Keratinocyte (primary cell): ENCODE measurements around the gene RAB3IL1. TPM values are rescaled to one million over a fixed set of nuclear protein-coding genes. Genes with fewer than 3 reads are reported as not detected.

Experiments
- DNase-seq: peaks from one replicate; pipeline ENCODE4 v3.0.0-alpha.2; 2011; ENCODE audit warnings: low read depth, missing footprints, low spot score
- FAIRE-seq: peaks from 2 replicates; lab custom pipeline; 2011; peaks lifted over from hg19 to GRCh38; lab: Jason Lieb, UNC
- H2AFZ ChIP-seq: 2 replicates; pipeline ENCODE4 v1.6.0; 2012; ENCODE audit warnings: low read length, control low read depth, inconsistent platforms; ENCODE audit not compliant: control insufficient read depth
- H3K27ac ChIP-seq: 2 replicates; pipeline ENCODE4 v1.5.1; 2011; ENCODE audit warnings: low read length; ENCODE audit not compliant: control insufficient read depth, insufficient read depth
- H3K27me3 ChIP-seq: 3 replicates; pipeline ENCODE4 v1.6.0; 2011; ENCODE audit warnings: low read length; ENCODE audit not compliant: control insufficient read depth, insufficient read depth; ENCODE audit errors: extremely low read depth
- H3K36me3 ChIP-seq, 2 experiments: 2 replicates in 1 of 2; 3 replicates in 1 of 2; pipeline ENCODE4 v1.5.1; 2011; ENCODE audit warnings: low read length in 2 of 2, mild to moderate bottlenecking in 1 of 2; ENCODE audit not compliant: control insufficient read depth in 2 of 2, insufficient read depth in 2 of 2; ENCODE audit errors: extremely low read depth in 1 of 2
- H3K4me1 ChIP-seq: 3 replicates; pipeline ENCODE4 v1.5.1; 2011; ENCODE audit warnings: low read length; ENCODE audit not compliant: control insufficient read depth, insufficient read depth; ENCODE audit errors: extremely low read depth
- H3K4me2 ChIP-seq: 3 replicates; pipeline ENCODE4 v1.6.0; 2011; ENCODE audit warnings: low read depth, low read length; ENCODE audit not compliant: control insufficient read depth, insufficient read depth; ENCODE audit errors: extremely low read depth
- H3K4me3 ChIP-seq, 3 experiments: fragments of 200-600 bp in 1 of 3; sonication (generic) in 1 of 3; 2 replicates in 2 of 3; 3 replicates in 1 of 3; pipeline ENCODE4 v1.5.1; 2011 to 2016; ENCODE audit warnings: low read length in 3 of 3, mild to moderate bottlenecking in 3 of 3, control low read depth in 2 of 3, inconsistent platforms in 1 of 3, low read depth in 1 of 3, mixed read lengths in 1 of 3, mixed run types in 1 of 3, moderate library complexity in 1 of 3; ENCODE audit not compliant: control insufficient read depth in 2 of 3, insufficient read depth in 2 of 3; ENCODE audit errors: extremely low read depth in 1 of 3
- H3K79me2 ChIP-seq: 2 replicates; pipeline ENCODE4 v1.6.0; 2012; ENCODE audit warnings: low read length; ENCODE audit not compliant: control insufficient read depth, insufficient read depth
- H3K9ac ChIP-seq: 3 replicates; pipeline ENCODE4 v1.6.0; 2011; ENCODE audit warnings: low read length; ENCODE audit not compliant: control insufficient read depth, insufficient read depth; ENCODE audit errors: extremely low read depth
- H3K9me1 ChIP-seq: 3 replicates; pipeline ENCODE4 v1.6.0; 2011; ENCODE audit warnings: low read length; ENCODE audit not compliant: control insufficient read depth, insufficient read depth; ENCODE audit errors: extremely low read depth
- H3K9me3 ChIP-seq: 2 replicates; pipeline ENCODE4 v1.5.1; 2012; ENCODE audit warnings: low read depth, low read length; ENCODE audit not compliant: control insufficient read depth
- H4K20me1 ChIP-seq: 3 replicates; pipeline ENCODE4 v1.6.0; 2011; ENCODE audit warnings: low read length; ENCODE audit not compliant: control insufficient read depth, insufficient read depth; ENCODE audit errors: extremely low read depth
- CTCF ChIP-seq, 3 experiments: IDR thresholded peaks in 1 of 3; conservative IDR thresholded peaks in 1 of 3; optimal IDR thresholded peaks in 1 of 3; 2 replicates in 2 of 3; 3 replicates in 1 of 3; pipeline versions ENCODE3 to v1.5.1; 2011; ENCODE audit warnings: low read length in 3 of 3, mild to moderate bottlenecking in 3 of 3, moderate library complexity in 2 of 3, control low read depth in 1 of 3, inconsistent platforms in 1 of 3; ENCODE audit not compliant: insufficient read depth in 2 of 3; ENCODE audit errors: extremely low read depth in 1 of 3
- EZH2 ChIP-seq: IDR thresholded peaks from one replicate; pipeline ENCODE4 v1.6.1; 2012; ENCODE audit warnings: inconsistent platforms, mild to moderate bottlenecking, low read length, moderate library complexity
- dilution Hi-C: fragments of 300-500 bp; cut with MboI; formaldehyde crosslinking; loops from one replicate; pipeline ENCODE4 v1.7.0; 2020; ENCODE audit warnings: low sequenced_read_pairs; ENCODE audit not compliant: extremely low pct_ligation_motif_present
- polyA plus RNA-seq, 5 experiments: library from polyadenylated mRNA; depleted of rRNA in 3 of 5; stranded (reverse) in 3 of 5; stranded (forward) in 1 of 5; unstranded in 1 of 5; fragments of >200 nt; gene quantifications; 1 replicate in 1 of 5; 2 replicates in 3 of 5; 3 replicates in 1 of 5; pipeline versions ENCODE4 v1.2.1 to v1.2.3, GENCODE V29; 2011 to 2012; ENCODE audit warnings: missing spikeins in 2 of 5, low read depth in 1 of 5, low replicate concordance in 1 of 5

RAB3IL1 gene
- polyA plus RNA-seq, 1 donor (not counting 4 experiments of a cell fraction or from before 2014, with no cell fraction given): 0.31 TPM

GRCh38 chr11:61880031-61880430 lies 37.3 kb downstream of the RAB3IL1 start:
- Histone ChIP-seq H3K9me1 (no peaks in the 10 kb centered on the region), H3K79me2 (no peaks in the 10 kb centered on the region), H3K4me3 (no peak overlapping the region), H3K27ac (no peak overlapping the region), H3K36me3 (peaks cover 0 to 10% of the 10 kb centered on the region in 2 experiments), H2AFZ (no peak overlapping the region), H3K4me2 (no peak overlapping the region), H3K27me3 (peaks cover 3% of the 10 kb centered on the region), H3K9ac (no peak overlapping the region), H3K4me1 (no peaks in the 10 kb centered on the region), H4K20me1 (no peaks in the 10 kb centered on the region), H3K9me3 (no peaks in the 10 kb centered on the region)
- DNase-seq: no peak
- no peak for FAIRE-seq
- dilution Hi-C loops: no loop called here
- TF ChIP-seq EZH2: no peak
- TF ChIP-seq CTCF (optimal IDR thresholded peaks at IDR 0.05 in 1 of 3, IDR thresholded peaks at IDR 0.05 in 1 of 3, conservative IDR thresholded peaks at IDR 0.05 in 1 of 3; ENCODE audit: extremely low read depth in 1 of 3, insufficient read depth in 2 of 3, low read length in 3 of 3): no peak

GRCh38 chr11:61879152-61879551 lies 38.2 kb downstream of the RAB3IL1 start:
- peaks cover 6% of the 10 kb centered on the region for H3K27me3 ChIP-seq
- no peaks in the 10 kb centered on the region for H3K79me2 ChIP-seq
- no peak overlapping the region for H3K4me2 ChIP-seq
- no peak overlapping the region for H3K27ac ChIP-seq
- peaks cover 0 to 10% of the 10 kb centered on the region in 2 experiments for H3K36me3 ChIP-seq
- H3K4me3 ChIP-seq: no peak overlapping the region
- H2AFZ ChIP-seq: no peak overlapping the region
- H4K20me1 ChIP-seq: no peaks in the 10 kb centered on the region
- no peak for DNase-seq
- TF ChIP-seq EZH2 (no peak), CTCF (optimal IDR thresholded peaks at IDR 0.05 in 1 of 3, IDR thresholded peaks at IDR 0.05 in 1 of 3, conservative IDR thresholded peaks at IDR 0.05 in 1 of 3; ENCODE audit: extremely low read depth in 1 of 3, insufficient read depth in 2 of 3, low read length in 3 of 3) (no peak)
- H3K9ac ChIP-seq: no peak overlapping the region
- H3K9me1 ChIP-seq: no peaks in the 10 kb centered on the region
- no peaks in the 10 kb centered on the region for H3K4me1 ChIP-seq
- no peaks in the 10 kb centered on the region for H3K9me3 ChIP-seq
- FAIRE-seq: no peak
- dilution Hi-C loops: no loop called here
